GM19240 (cell line): Measurements from ENCODE around the gene MUC16.

Source experiments
- DNase-seq: peaks from one replicate; pipeline ENCODE4 v3.0.0; 2011; ENCODE audit warnings: low spot score; ENCODE audit not compliant: insufficient read length

Gene MUC16

DNA sequence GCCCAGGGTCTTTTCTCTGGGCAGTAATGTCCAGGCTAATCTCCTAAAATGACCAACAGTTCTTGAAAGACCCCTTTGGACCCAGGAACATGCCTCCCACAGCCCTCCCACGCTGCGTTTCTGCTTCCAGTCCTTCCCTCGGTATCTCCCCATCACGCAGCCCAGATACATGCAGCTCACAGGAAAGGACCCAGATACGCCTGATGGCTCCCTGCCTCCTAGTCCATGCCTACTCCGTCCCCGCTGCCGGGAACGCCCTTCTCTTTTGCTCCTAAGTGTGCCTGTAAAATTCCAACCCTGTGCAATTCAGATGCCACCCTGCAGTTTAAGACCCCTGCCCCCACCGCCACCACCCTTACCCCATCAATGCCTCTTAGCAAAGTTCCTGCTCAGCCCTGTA is 778 bp downstream of the MUC16 start:
- no peak for DNase-seq

DNA sequence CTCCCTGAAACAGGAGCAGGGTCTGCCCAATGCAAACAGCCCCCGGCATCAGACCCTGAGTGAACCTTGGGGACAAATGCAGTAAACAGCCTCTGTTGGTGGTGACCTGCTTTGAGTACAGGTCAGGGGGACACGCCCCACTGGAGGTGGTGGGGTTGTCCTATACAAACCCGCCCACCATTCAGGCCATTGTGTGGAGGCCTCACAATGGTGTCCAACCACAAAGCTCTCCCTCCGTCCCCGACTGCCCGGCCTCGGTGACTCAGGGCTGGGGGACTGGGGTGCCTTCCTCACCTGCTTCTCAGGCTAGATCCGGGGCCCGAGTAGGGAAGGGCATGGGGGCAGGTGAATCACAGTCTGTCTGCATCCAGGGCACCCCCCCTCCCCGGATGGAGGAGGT is 1.5 kb downstream of the MUC16 start:
- DNase-seq, result no peak

DNA sequence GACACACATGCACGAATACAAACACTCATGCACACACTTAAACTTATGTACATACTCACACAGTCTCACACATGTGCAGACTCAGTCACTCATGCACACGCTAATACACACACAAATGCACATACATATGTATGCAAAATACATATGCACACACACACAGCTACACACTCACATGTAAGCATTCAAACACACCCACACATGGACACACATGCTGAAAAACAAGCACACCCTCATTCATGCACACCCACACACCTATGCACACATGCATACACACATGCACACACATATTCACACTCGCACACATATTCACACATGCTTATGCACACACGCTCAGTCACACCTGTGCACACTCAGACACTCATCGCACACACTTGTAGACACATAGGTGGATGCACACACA is 9.3 kb downstream of the MUC16 start:
- DNase-seq, result no peak

GRCh38 chr19:8988204-8988603 is 22.0 kb downstream of the MUC16 start:
- DNase-seq, result no peak

GRCh38 chr19:8986296-8986695 is 23.9 kb downstream of the MUC16 start:
- no peak for DNase-seq

- no peak for DNase-seq
These were observed 36.6 kb downstream of the MUC16 start for GRCh38 chr19:8973501-8974091.

DNA sequence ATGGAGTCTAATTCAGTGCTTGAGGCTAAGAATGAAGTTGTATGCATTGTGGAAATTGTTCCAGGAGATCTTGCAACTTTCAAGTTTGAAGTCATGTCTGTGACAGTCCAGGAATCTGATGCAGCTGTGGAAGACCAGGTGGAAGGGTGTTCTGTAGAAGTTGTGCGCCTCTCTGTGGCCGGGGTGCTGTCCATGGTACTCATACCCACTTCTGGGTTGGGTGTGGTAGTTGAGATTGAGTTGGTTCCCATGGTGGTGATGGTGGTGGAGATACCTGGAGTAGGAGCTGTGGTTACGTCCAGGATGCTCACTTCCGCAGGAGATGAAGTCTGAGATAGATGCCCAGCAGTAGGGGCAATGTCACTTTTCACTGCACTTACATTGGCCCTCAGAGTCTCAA is 44.3 kb downstream of the MUC16 start:
- no peak for DNase-seq
